H1 (cell line): ENCODE data around the gene BPI. TPM values are rescaled to one million over a fixed set of nuclear protein-coding genes. Genes with fewer than 3 reads are reported as not detected.

Source experiments
- CTCF ChIA-PET: fragments of 300-600 bp; sonication (Branson Sonifier 250); formaldehyde crosslinking; loops from one replicate; lab custom pipeline; 2021; ENCODE audit not compliant: partially characterized antibody; lab: Charles Lee
- POLR2A ChIA-PET: fragments of 300-600 bp; sonication (Branson Sonifier 250); formaldehyde crosslinking; loops from one replicate; lab custom pipeline; 2021; ENCODE audit warnings: inconsistent platforms; ENCODE audit not compliant: partially characterized antibody; lab: Charles Lee
- DNase-seq, 2 experiments: peaks; one replicate each; pipeline versions ENCODE4 v3.0.0 to v3.0.0-alpha.2; 2010 to 2022; ENCODE audit warnings: low spot score in 2 of 2, low read depth in 1 of 2, mixed read lengths in 1 of 2
- FAIRE-seq: peaks from 2 replicates; lab custom pipeline; 2011; peaks lifted over from hg19 to GRCh38; lab: Jason Lieb, UNC
- H2AFZ ChIP-seq: 2 replicates; pipeline ENCODE4 v1.8.1; 2012; ENCODE audit warnings: low read length, inconsistent platforms
- H2AK5ac ChIP-seq: 2 replicates; pipeline ENCODE4 v1.6.1; 2013; ENCODE audit warnings: low read depth, low read length
- H2BK120ac ChIP-seq: replicated peaks from 2 replicates; pipeline ENCODE3; 2013; ENCODE audit warnings: low read depth, low read length, inconsistent platforms
- H2BK12ac ChIP-seq: 2 replicates; pipeline ENCODE4 v1.6.1; 2013; ENCODE audit warnings: low read depth, low read length
- H2BK15ac ChIP-seq: 2 replicates; pipeline ENCODE4 v1.6.1; 2013; ENCODE audit warnings: low read length
- H2BK20ac ChIP-seq: 2 replicates; pipeline ENCODE4 v1.6.1; 2013; ENCODE audit warnings: low read length
- H2BK5ac ChIP-seq: 2 replicates; pipeline ENCODE4 v1.6.1; 2013; ENCODE audit warnings: low read depth, low read length
- H3K14ac ChIP-seq: 2 replicates; pipeline ENCODE4 v1.6.1; 2013; ENCODE audit warnings: inconsistent platforms; ENCODE audit not compliant: insufficient read length
- H3K18ac ChIP-seq: 2 replicates; pipeline ENCODE4 v1.6.1; 2013; ENCODE audit warnings: low read length; ENCODE audit errors: extremely low read depth
- H3K23ac ChIP-seq: 2 replicates; pipeline ENCODE4 v1.6.1; 2013; ENCODE audit warnings: inconsistent platforms; ENCODE audit not compliant: insufficient read length
- H3K23me2 ChIP-seq: 2 replicates; pipeline ENCODE4 v1.6.1; 2013; ENCODE audit warnings: low read depth, low read length
- H3K27ac ChIP-seq: 2 replicates; pipeline ENCODE4 v1.6.1; 2011; ENCODE audit warnings: low read depth, low read length, inconsistent platforms
- H3K27me3 ChIP-seq, 4 experiments: replicated peaks in 1 of 4; 1 replicate in 1 of 4; 2 replicates in 3 of 4; pipeline versions ENCODE4 v1.6.1 to v1.8.1; 2011 to 2013; ENCODE audit warnings: low read length in 3 of 4, mild to moderate bottlenecking in 3 of 4, inconsistent platforms in 2 of 4, mixed read lengths in 2 of 4, moderate library complexity in 1 of 4; ENCODE audit not compliant: control insufficient read depth in 3 of 4, insufficient read depth in 3 of 4; ENCODE audit errors: extremely low read depth in 1 of 4
- H3K36me3 ChIP-seq, 4 experiments: 2 replicates each; pipeline versions ENCODE4 v1.6.1 to v1.8.1; 2011 to 2013; ENCODE audit warnings: mild to moderate bottlenecking in 4 of 4, low read length in 3 of 4, moderate library complexity in 2 of 4, control low read depth in 1 of 4, inconsistent platforms in 1 of 4; ENCODE audit not compliant: insufficient read depth in 4 of 4, control insufficient read depth in 2 of 4
- H3K4ac ChIP-seq: replicated peaks from 2 replicates; pipeline ENCODE3; 2013; ENCODE audit warnings: low read length, low read depth, mixed read lengths, inconsistent platforms; ENCODE audit not compliant: insufficient read length
- H3K4me1 ChIP-seq, 4 experiments: replicated peaks in 1 of 4; 1 replicate in 1 of 4; 2 replicates in 3 of 4; pipeline versions ENCODE4 v1.6.1 to v1.8.1; 2011 to 2013; ENCODE audit warnings: low read length in 3 of 4, inconsistent platforms in 2 of 4, mixed read lengths in 1 of 4; ENCODE audit not compliant: insufficient read depth in 4 of 4, control insufficient read depth in 3 of 4
- H3K4me2 ChIP-seq, 2 experiments: 2 replicates each; pipeline versions ENCODE4 v1.6.1 to v1.8.1; 2011 to 2013; ENCODE audit warnings: low read depth in 2 of 2, low read length in 2 of 2, control low read depth in 1 of 2, inconsistent platforms in 1 of 2, mild to moderate bottlenecking in 1 of 2; ENCODE audit not compliant: insufficient read depth in 1 of 2
- H3K4me3 ChIP-seq, 4 experiments: fragments of 200-600, 300-600 bp in 1 of 4; sonication (generic), shearing (Covaris generic), sonication (Bioruptor Twin) in 1 of 4; 2 replicates each; pipeline versions ENCODE4 v1.5.1 to v1.8.1; 2011 to 2016; ENCODE audit warnings: low read length in 4 of 4, low read depth in 3 of 4, control low read depth in 2 of 4, inconsistent platforms in 2 of 4, mild to moderate bottlenecking in 2 of 4, mixed read lengths in 1 of 4, moderate library complexity in 1 of 4; ENCODE audit not compliant: insufficient read depth in 2 of 4; ENCODE audit errors: extremely low read depth in 1 of 4
- H3K56ac ChIP-seq: replicated peaks from 2 replicates; pipeline ENCODE3; 2013; ENCODE audit warnings: low read depth, mild to moderate bottlenecking, mixed read lengths, low read length, inconsistent platforms; ENCODE audit not compliant: insufficient read length
- H3K79me1 ChIP-seq: 2 replicates; pipeline ENCODE4 v1.6.1; 2013; ENCODE audit warnings: low read depth, low read length, control low read depth
- H3K79me2 ChIP-seq, 2 experiments: 2 replicates each; pipeline versions ENCODE4 v1.6.1 to v1.8.1; 2012 to 2013; ENCODE audit warnings: low read length in 2 of 2, mild to moderate bottlenecking in 2 of 2, inconsistent platforms in 1 of 2; ENCODE audit not compliant: insufficient read depth in 2 of 2, control insufficient read depth in 1 of 2
- H3K9ac ChIP-seq, 4 experiments: replicated peaks in 1 of 4; 1 replicate in 1 of 4; 2 replicates in 3 of 4; pipeline versions ENCODE4 v1.6.1 to v1.8.1; 2011 to 2013; ENCODE audit warnings: low read depth in 3 of 4, low read length in 3 of 4, control low read depth in 2 of 4, mild to moderate bottlenecking in 2 of 4, moderate library complexity in 2 of 4, inconsistent platforms in 1 of 4; ENCODE audit errors: extremely low read depth in 1 of 4
- H3K9me3 ChIP-seq, 2 experiments: 2 replicates each; pipeline versions ENCODE4 v1.6.1 to v1.8.1; 2012 to 2013; ENCODE audit warnings: mild to moderate bottlenecking in 2 of 2, moderate library complexity in 2 of 2, control low read depth in 1 of 2, inconsistent platforms in 1 of 2, low read depth in 1 of 2, low read length in 1 of 2, mixed read lengths in 1 of 2; ENCODE audit not compliant: insufficient read depth in 2 of 2
- H4K20me1 ChIP-seq, 2 experiments: replicated peaks in 1 of 2; 2 replicates each; pipeline versions ENCODE3 to v1.8.1; 2011 to 2013; ENCODE audit warnings: inconsistent platforms in 2 of 2, low read length in 2 of 2, mild to moderate bottlenecking in 1 of 2; ENCODE audit not compliant: insufficient read depth in 2 of 2, control insufficient read depth in 1 of 2
- H4K5ac ChIP-seq: 2 replicates; pipeline ENCODE4 v1.6.1; 2013; ENCODE audit warnings: low read length, low read depth, mixed read lengths, inconsistent platforms; ENCODE audit not compliant: insufficient read length
- H4K8ac ChIP-seq: 2 replicates; pipeline ENCODE4 v1.8.0; 2013; ENCODE audit warnings: mild to moderate bottlenecking, moderate library complexity, low read length, inconsistent platforms; ENCODE audit not compliant: insufficient read depth; ENCODE audit errors: extremely low read depth
- H4K91ac ChIP-seq: replicated peaks from 2 replicates; pipeline ENCODE3; 2013; ENCODE audit warnings: low read length, mixed read lengths, inconsistent platforms; ENCODE audit not compliant: insufficient read length
- ASH2L ChIP-seq: fragments of 200-600, 300-600 bp; sonication (generic); IDR thresholded peaks from one replicate; pipeline ENCODE4 v1.7.1; 2017; ENCODE audit warnings: low read length
- BCL11A ChIP-seq, 2 experiments: IDR thresholded peaks; one replicate each; pipeline ENCODE4 v1.6.1; 2011; ENCODE audit warnings: low read depth in 2 of 2, low read length in 2 of 2, mild to moderate bottlenecking in 2 of 2
- CBX5 ChIP-seq: fragments of 300-800, 300-1000 bp; sonication (generic); IDR thresholded peaks from 2 replicates; pipeline ENCODE4 v1.7.1; 2016; ENCODE audit warnings: antibody characterized with exemption, low read length, low read depth
- CHD2 ChIP-seq: IDR thresholded peaks from 2 replicates; pipeline ENCODE4 v1.6.1; 2012; ENCODE audit warnings: low read length, improper control_type of control experiment
- JUND ChIP-seq: IDR thresholded peaks from 2 replicates; pipeline ENCODE4 v1.6.1; 2011; ENCODE audit warnings: mild to moderate bottlenecking, improper control_type of control experiment, low read length
- MAFK ChIP-seq: IDR thresholded peaks from 2 replicates; pipeline ENCODE4 v1.6.1; 2012; ENCODE audit warnings: low read depth, mild to moderate bottlenecking, improper control_type of control experiment, low read length
- RNF2 ChIP-seq: fragments of 200-900, 300-1000 bp; sonication (generic); IDR thresholded peaks from 2 replicates; pipeline ENCODE4 v1.7.1; 2016; ENCODE audit warnings: borderline replicate concordance, low read depth, mild to moderate bottlenecking, antibody characterized with exemption, low read length; ENCODE audit not compliant: poor library complexity, severe bottlenecking; ENCODE audit errors: missing control alignments
- SP1 ChIP-seq: IDR thresholded peaks from 2 replicates; pipeline ENCODE4 v1.6.1; 2011; ENCODE audit warnings: low read depth, low read length
- SP4 ChIP-seq: IDR thresholded peaks from 2 replicates; pipeline ENCODE4 v1.6.1; 2012; ENCODE audit warnings: low read length, inconsistent platforms
- TAF7 ChIP-seq: optimal IDR thresholded peaks from 2 replicates; pipeline ENCODE3; 2011; ENCODE audit warnings: low read depth, mild to moderate bottlenecking, inconsistent platforms, low read length, moderate library complexity, borderline replicate concordance
- WGBS, 2 experiments: shearing (Covaris generic) in 1 of 2; methylation state at CpG; one replicate each; pipeline versions ENCODE4 v1.1.6 to v1.1.7; 2013 to 2015; ENCODE audit warnings: low lambda C conversion rate in 2 of 2, mixed read lengths in 2 of 2, inconsistent platforms in 1 of 2, low coverage in 1 of 2, missing lambda C conversion rate in 1 of 2; ENCODE audit not compliant: insufficient replicate concordance in 2 of 2, insufficient coverage in 1 of 2, insufficient read length in 1 of 2; ENCODE audit errors: extremely low coverage in 1 of 2, missing lambda C conversion rate in 1 of 2; 5-methylcytosine and 5-hydroxymethylcytosine counted together
- polyA plus RNA-seq, 7 experiments: library from polyadenylated mRNA; depleted of rRNA in 3 of 7; stranded (reverse) in 5 of 7; unstranded in 2 of 7; fragments of >200 nt in 5 of 7; fragments of 200-250 nt in 2 of 7; gene quantifications; 1 replicate in 5 of 7; 2 replicates in 1 of 7; 4 replicates in 1 of 7; pipeline versions ENCODE4 v1.2.1 to v1.2.3, GENCODE V29; 2011 to 2013; ENCODE audit warnings: missing spikeins in 2 of 7, mixed read lengths in 2 of 7
- total RNA-seq: library from RNA; stranded (reverse); fragmentation: NEBNext Ultra II Directional; extraction: Animal tissue kit (Norgen Biotek cat#: 25700); gene quantifications from 2 replicates; pipeline ENCODE4 v1.2.1, GENCODE V29; 2021
- TF ChIP-seq, protein P1 (sequence below): IDR thresholded peaks from 2 replicates; pipeline ENCODE4 v1.6.1; 2011; ENCODE audit warnings: low read length, improper control_type of control experiment

The BPI gene
- total and polyA plus RNA-seq, 2 of the 8 experiments (the other 6 are each of a cell fraction or from before 2014, with no cell fraction given), result not detected

DNA sequence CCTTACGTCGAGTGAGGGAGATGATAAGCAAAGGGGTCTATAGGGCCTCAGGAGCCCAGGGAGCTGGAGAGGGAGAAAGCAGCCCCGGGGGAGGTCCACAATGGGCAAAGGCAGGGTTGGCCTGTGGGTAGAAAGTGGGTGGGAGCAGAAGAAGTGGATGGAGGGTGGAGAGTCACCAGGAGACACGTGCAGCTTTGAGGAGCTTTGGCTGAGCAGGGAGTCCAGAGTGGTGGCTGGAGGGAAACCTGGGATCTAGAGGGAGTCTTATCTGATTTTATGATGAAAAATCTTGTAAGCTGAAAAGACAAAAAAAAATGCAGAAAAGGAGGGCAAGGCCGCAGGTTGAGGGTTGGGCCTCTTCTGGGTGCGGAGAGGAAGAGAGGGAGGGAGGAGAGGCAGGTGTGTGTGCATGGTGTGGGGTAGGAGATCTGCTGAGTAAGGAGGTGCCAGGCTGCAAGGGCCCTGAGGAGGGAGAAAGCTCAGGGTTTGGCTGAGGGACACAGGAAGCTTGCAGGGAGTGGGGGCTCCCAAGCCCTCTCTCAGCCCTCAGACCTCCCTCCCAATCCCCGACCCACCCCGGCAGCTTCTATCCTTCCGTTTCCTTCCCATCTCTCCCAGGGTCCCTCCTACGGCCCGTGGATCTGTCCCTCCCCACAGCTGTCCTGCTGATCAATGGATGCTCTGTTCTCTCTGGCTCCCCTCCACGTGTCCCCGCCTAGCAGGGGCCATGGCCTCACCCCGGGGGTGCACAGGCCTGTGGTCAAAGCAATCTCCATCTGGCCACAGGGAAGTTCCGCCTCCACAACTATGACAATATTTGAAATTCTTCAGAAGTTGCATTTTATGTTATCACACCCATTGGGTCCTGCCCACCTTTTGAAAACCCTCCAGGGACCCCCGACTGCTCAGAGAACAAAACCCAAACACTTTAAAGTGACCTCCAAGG is 17.1 kb upstream of the BPI start:
- H3K79me2 ChIP-seq, result no peaks in the 10 kb centered on the region
- H2BK15ac ChIP-seq, result no peak overlapping the region
- H3K4me3 ChIP-seq, result no peak overlapping the region
- H4K5ac ChIP-seq, result no peak overlapping the region
- POLR2A ChIA-PET, result no interaction called here
- H3K9ac ChIP-seq, result no peak overlapping the region
- peak overlapping the region; percentile 34 for H4K91ac ChIP-seq
- no peak overlapping the region for H3K23ac ChIP-seq
- DNase-seq (no peak), FAIRE-seq (no peak)
- no peaks in the 10 kb centered on the region for H3K36me3 ChIP-seq
- H3K4me2 ChIP-seq, result no peak overlapping the region
- H3K14ac ChIP-seq, result no peak overlapping the region
- no peak overlapping the region for H2BK20ac ChIP-seq
- no peak overlapping the region for H2BK12ac ChIP-seq
- no peaks in the 10 kb centered on the region for H4K20me1 ChIP-seq
- H4K8ac ChIP-seq, result no peak overlapping the region
- no peak overlapping the region for H3K4ac ChIP-seq
- no peak overlapping the region for H2BK120ac ChIP-seq
- 87% methylated on average over 16 of the region's 16 CpGs; no CpG with 5 or more reads in 1 of the 2 experiments for WGBS, 2 experiments
- H3K18ac ChIP-seq, result no peak overlapping the region; the same call in none of the 2 replicates
- no peak overlapping the region for H2AK5ac ChIP-seq
- H3K9me3 ChIP-seq, result no peaks in the 10 kb centered on the region; a peak in 1 of 4 replicates
- no peak overlapping the region; the same call in 1 of the 2 replicates for H2BK5ac ChIP-seq
- H3K4me1 ChIP-seq, result peaks cover 0 to 4% (median 1%) of the 10 kb centered on the region in 4 experiments; a peak in 2 of 7 replicates
- peak overlapping the region; percentile 50; the same call in 1 of the 2 replicates for H2AFZ ChIP-seq
- no peaks in the 10 kb centered on the region for H3K23me2 ChIP-seq
- CTCF ChIA-PET, result interaction anchor here (0.9 kb wide), 1 partner anchor 14 kb away, joined by 3 read pairs; no protein-coding TSS in a partner anchor
- H3K56ac ChIP-seq, result no peak overlapping the region
- no peak overlapping the region for H3K27ac ChIP-seq
- H3K27me3 ChIP-seq, result no peaks in the 10 kb centered on the region; a peak in 1 of 7 replicates
- H3K79me1 ChIP-seq, result no peaks in the 10 kb centered on the region
- TF ChIP-seq, protein P1, sequence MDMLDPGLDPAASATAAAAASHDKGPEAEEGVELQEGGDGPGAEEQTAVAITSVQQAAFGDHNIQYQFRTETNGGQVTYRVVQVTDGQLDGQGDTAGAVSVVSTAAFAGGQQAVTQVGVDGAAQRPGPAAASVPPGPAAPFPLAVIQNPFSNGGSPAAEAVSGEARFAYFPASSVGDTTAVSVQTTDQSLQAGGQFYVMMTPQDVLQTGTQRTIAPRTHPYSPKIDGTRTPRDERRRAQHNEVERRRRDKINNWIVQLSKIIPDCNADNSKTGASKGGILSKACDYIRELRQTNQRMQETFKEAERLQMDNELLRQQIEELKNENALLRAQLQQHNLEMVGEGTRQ, result no peak
- TF ChIP-seq CBX5 (no peak), SP4 (no peak), MAFK (no peak), ASH2L (no peak), RNF2 (no peak), CHD2 (no peak), SP1 (no peak), JUND (no peak), TAF7 (no peak), BCL11A (IDR thresholded peaks at IDR 0.05; ENCODE audit: low read depth in 2 of 2, low read length in 2 of 2) (no peak)
